A375 (cell line): Measurements from ENCODE around the gene GTF2H1. TPM values are rescaled to one million over a fixed set of nuclear protein-coding genes. Genes with fewer than 3 reads are reported as not detected.

Experiments used
- small RNA-seq: library from RNA; depleted of rRNA; stranded (forward); fragments of <200 nt; gene quantifications from one replicate; pipeline ENCODE3, GENCODE V24; 2014
- total RNA-seq: library from RNA; depleted of rRNA; stranded (reverse); fragments of >200 nt; shearing (Covaris generic); gene quantifications from 2 replicates; pipeline ENCODE4 v1.2.3, GENCODE V29; 2014; rRNA removed

The GTF2H1 gene
- 33.3 and 33.5 TPM in 2 replicates for total RNA-seq

GRCh38 chr11:18321969-18322711 lies at the start of gene GTF2H1, which contains the start of gene HPS5:
GTF2H1 (plus strand) TSS chr11:18322567; CDS start chr11:18333075, 10,508 bp downstream.
HPS5 (minus strand) TSS chr11:18322140; CDS start chr11:18317858, 4,282 bp downstream.

GRCh38 chr11:18394275-18394927 lies 72.0 kb downstream of the GTF2H1 start, which contains the start of gene LDHA:
LDHA (plus strand) TSS chr11:18394563; CDS start chr11:18396843, 2,280 bp downstream.

Small RNAs within 50 kb of the gene (small RNA-seq; reads per million reads assigned to genes)
- not detected for gene MIR3159

Other genes starting within 250 kb of the GTF2H1 start
- 49.8 and 55.0 TPM in 2 replicates for gene SAAL1, start 216.5 kb upstream of the GTF2H1 start, total RNA-seq
- gene MRGPRX3, start 190.0 kb upstream of the GTF2H1 start, total RNA-seq = 0.15 and 0.90 TPM in 2 replicates
- gene MRGPRX4, start 149.7 kb upstream of the GTF2H1 start, total RNA-seq = 1.2 and 1.5 TPM in 2 replicates
- gene SAA4, start 85.8 kb upstream of the GTF2H1 start, total RNA-seq = not detected in 2 replicates
- gene SAA2, start 73.9 kb upstream of the GTF2H1 start, total RNA-seq = 0.60 TPM in 1 of 2 replicates, not detected in the other
- gene SAA1, start 56.3 kb upstream of the GTF2H1 start, total RNA-seq = not detected in 2 replicates
- 33.8 and 33.9 TPM in 2 replicates for gene HPS5, start 427 bp upstream of the GTF2H1 start, total RNA-seq
- 465 and 518 TPM in 2 replicates for gene LDHA, start 72.0 kb downstream of the GTF2H1 start, total RNA-seq
- 1.7 and 3.7 TPM in 2 replicates for gene LDHC, start 89.8 kb downstream of the GTF2H1 start, total RNA-seq
- not detected in 2 replicates for gene LDHAL6A, start 133.3 kb downstream of the GTF2H1 start, total RNA-seq
- gene TSG101, start 204.4 kb downstream of the GTF2H1 start, total RNA-seq = 68.1 and 84.3 TPM in 2 replicates